SK-N-SH (cell line): Measurements from ENCODE around the gene TSPO2. TPM values are rescaled to one million over a fixed set of nuclear protein-coding genes. Genes with fewer than 3 reads are reported as not detected.

Experiments used
- CTCF ChIA-PET: fragments of 300-600, 350-600 bp; formaldehyde crosslinking; extraction: SDS; loops from one replicate; lab custom pipeline; 2021; lab: Yijun Ruan, JAX
- POLR2A ChIA-PET: fragments of 350-600 bp; sonication (Branson Sonifier 250); formaldehyde crosslinking; extraction: SDS; loops from one replicate; lab custom pipeline; 2020; ENCODE audit warnings: antibody characterized with exemption, inconsistent platforms; lab: Yijun Ruan, JAX
- DNase-seq: peaks from one replicate; pipeline ENCODE4 v3.0.0; 2012
- H2AFZ ChIP-seq: fragments of 200-600 bp; sonication (generic); 2 replicates; pipeline ENCODE4 v1.8.1; 2016; ENCODE audit warnings: antibody characterized with exemption, mild to moderate bottlenecking, low read depth
- H3F3A ChIP-seq: fragments of 200-600 bp; sonication (generic); replicated peaks from 2 replicates; pipeline ENCODE3; 2016; ENCODE audit warnings: antibody characterized with exemption, mild to moderate bottlenecking; ENCODE audit not compliant: insufficient read depth
- H3K27ac ChIP-seq, 2 experiments: fragments of 200-500 bp in 1 of 2; fragments of 200-600 bp in 1 of 2; sonication (Bioruptor generic) in 1 of 2; sonication (generic), shearing (Covaris generic) in 1 of 2; 2 replicates each; pipeline versions ENCODE4 v1.5.1 to v1.6.1; 2014 to 2016; ENCODE audit warnings: low read depth in 2 of 2, inconsistent platforms in 1 of 2, low read length in 1 of 2, mild to moderate bottlenecking in 1 of 2, mixed read lengths in 1 of 2
- H3K27me3 ChIP-seq: fragments of 200-600 bp; sonication (generic), shearing (Covaris generic); 2 replicates; pipeline ENCODE4 v1.6.1; 2016; ENCODE audit warnings: mixed run types; ENCODE audit not compliant: insufficient read depth
- H3K36me3 ChIP-seq, 2 experiments: fragments of 200-500 bp in 1 of 2; fragments of 200-600 bp in 1 of 2; sonication (Bioruptor generic) in 1 of 2; sonication (generic) in 1 of 2; replicated peaks in 1 of 2; 2 replicates each; pipeline versions ENCODE3 to v1.5.1; 2014 to 2016; ENCODE audit warnings: low read length in 1 of 2, mild to moderate bottlenecking in 1 of 2; ENCODE audit not compliant: insufficient read depth in 2 of 2, control insufficient read depth in 1 of 2
- H3K4me1 ChIP-seq, 2 experiments: fragments of 200-500 bp in 1 of 2; fragments of 200-600 bp in 1 of 2; sonication (Bioruptor generic) in 1 of 2; sonication (generic), shearing (Covaris generic) in 1 of 2; 2 replicates each; pipeline versions ENCODE4 v1.5.1 to v1.6.1; 2014 to 2016; ENCODE audit warnings: low read depth in 1 of 2, low read length in 1 of 2, mixed run types in 1 of 2; ENCODE audit not compliant: insufficient read depth in 2 of 2, control insufficient read depth in 1 of 2
- H3K4me2 ChIP-seq: fragments of 200-600 bp; sonication (generic), shearing (Covaris generic); 2 replicates; pipeline ENCODE4 v1.6.1; 2017; ENCODE audit warnings: mixed run types
- H3K4me3 ChIP-seq, 2 experiments: fragments of 200-500 bp in 1 of 2; fragments of 200-600 bp in 1 of 2; sonication (Bioruptor generic) in 1 of 2; sonication (generic), shearing (Covaris generic) in 1 of 2; 2 replicates each; pipeline versions ENCODE4 v1.5.1 to v1.8.1; 2014 to 2016; ENCODE audit warnings: low read depth in 2 of 2, inconsistent platforms in 1 of 2, low read length in 1 of 2, mild to moderate bottlenecking in 1 of 2, mixed read lengths in 1 of 2, moderate library complexity in 1 of 2
- H3K79me2 ChIP-seq: fragments of 200-600 bp; sonication (generic); 2 replicates; pipeline ENCODE4 v1.8.1; 2017; ENCODE audit warnings: mild to moderate bottlenecking; ENCODE audit not compliant: insufficient read depth
- H3K9ac ChIP-seq: fragments of 200-600 bp; sonication (generic); 2 replicates; pipeline ENCODE4 v1.6.1; 2017; ENCODE audit warnings: mixed run types
- H3K9me2 ChIP-seq: fragments of 200-600 bp; sonication (generic); 2 replicates; pipeline ENCODE4 v1.6.1; 2017; ENCODE audit warnings: mixed run types
- H3K9me3 ChIP-seq: fragments of 200-600 bp; sonication (generic); 2 replicates; pipeline ENCODE4 v1.6.1; 2017; ENCODE audit warnings: mixed run types, mild to moderate bottlenecking, moderate library complexity
- H4K20me1 ChIP-seq: fragments of 200-600 bp; sonication (generic); 2 replicates; pipeline ENCODE4 v1.6.1; 2017; ENCODE audit warnings: mild to moderate bottlenecking, mixed run types; ENCODE audit not compliant: insufficient read depth
- EZH2phosphoT487 ChIP-seq: fragments of 200-600 bp; sonication (generic); IDR thresholded peaks from 2 replicates; pipeline ENCODE4 v1.6.1; 2017; ENCODE audit warnings: low read depth, mixed run types, mild to moderate bottlenecking, antibody characterized with exemption, moderate library complexity, borderline replicate concordance
- GABPA ChIP-seq: IDR thresholded peaks from 2 replicates; pipeline ENCODE4 v1.4.0; 2012; ENCODE audit warnings: low read depth, mild to moderate bottlenecking
- RAD21 ChIP-seq: IDR thresholded peaks from 2 replicates; pipeline ENCODE4 v1.6.1; 2012; ENCODE audit warnings: mild to moderate bottlenecking, low read length
- RXRA ChIP-seq: IDR thresholded peaks from 2 replicates; pipeline ENCODE4 v1.4.0; 2012; ENCODE audit warnings: low read depth, mild to moderate bottlenecking, borderline replicate concordance
- TEAD4 ChIP-seq: IDR thresholded peaks from 2 replicates; pipeline ENCODE4 v1.4.0; 2012; ENCODE audit warnings: mild to moderate bottlenecking, borderline replicate concordance; ENCODE audit not compliant: insufficient read depth
- WGBS: methylation state at CpG from one replicate; pipeline ENCODE4 v1.1.6; 2017; ENCODE audit warnings: low lambda C conversion rate; 5-methylcytosine and 5-hydroxymethylcytosine counted together
- polyA plus RNA-seq, 3 experiments: library from polyadenylated mRNA; depleted of rRNA; stranded (reverse); fragments of >200 nt; gene quantifications; 2 replicates each; pipeline ENCODE4 v1.2.3, GENCODE V29; 2012
- TF ChIP-seq, protein P1 (sequence below): fragments of 150-350 bp; IDR thresholded peaks from 2 replicates; pipeline ENCODE4 v1.6.1; 2017; ENCODE audit warnings: antibody characterized with exemption, low read length, low read depth, borderline replicate concordance
- TF ChIP-seq, protein P2 (sequence below): IDR thresholded peaks from 2 replicates; pipeline ENCODE4 v1.6.1; 2012; ENCODE audit warnings: mild to moderate bottlenecking, low read depth, low read length, moderate library complexity
- TF ChIP-seq, protein P3 (sequence below): fragments of 200-600 bp; sonication (generic); IDR thresholded peaks from 2 replicates; pipeline ENCODE4 v1.6.1; 2017; ENCODE audit warnings: antibody characterized with exemption, mild to moderate bottlenecking, moderate library complexity

TSPO2 gene
- polyA plus RNA-seq, 1 of the 3 experiments (the other 2 are of a cell fraction), result not detected

DNA sequence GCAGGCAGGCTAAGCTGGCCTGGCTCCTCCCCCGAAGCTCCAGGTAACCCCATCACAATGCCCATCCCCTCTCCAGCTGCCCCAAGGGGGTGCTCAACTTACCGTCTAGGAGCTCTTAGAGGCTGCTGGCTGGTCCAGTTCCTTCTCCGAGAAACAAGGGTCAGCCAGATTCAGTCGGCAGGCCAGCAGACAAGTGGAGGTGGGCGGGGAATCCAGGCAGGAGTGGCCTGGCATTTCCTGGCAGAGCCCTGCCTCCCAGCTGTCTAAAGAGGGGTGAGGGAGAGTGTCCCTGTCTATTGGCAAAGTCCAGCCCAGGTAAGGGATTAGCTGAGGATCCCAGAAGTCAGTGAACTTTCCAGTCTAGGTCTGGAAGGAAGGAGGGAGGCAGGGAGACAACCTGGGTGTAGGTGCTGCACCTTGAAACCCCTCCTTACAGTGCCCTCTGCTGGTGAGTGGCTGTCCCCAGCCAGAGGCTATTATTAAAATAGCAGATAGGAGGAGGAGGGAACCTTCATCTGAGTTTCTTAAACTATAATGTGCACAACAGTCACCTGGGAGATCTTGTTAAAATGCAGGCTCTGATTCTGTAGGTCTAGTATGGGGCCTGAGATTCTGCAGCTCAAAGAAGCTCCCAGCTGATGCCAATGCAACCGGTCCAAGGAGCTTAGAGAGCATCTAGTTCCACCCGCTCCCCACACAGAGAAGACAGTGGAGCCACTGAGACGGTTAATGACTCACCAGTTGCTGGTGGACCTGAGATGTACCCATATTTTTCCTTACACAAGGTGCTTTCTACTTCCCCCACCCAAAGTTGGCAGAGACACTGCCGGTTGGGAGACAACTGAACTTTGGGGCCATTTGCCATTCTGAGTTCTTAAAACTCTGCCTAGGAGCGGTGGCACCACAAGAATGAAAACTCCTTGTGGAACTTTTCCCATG is 2.9 kb upstream of the TSPO2 start, which contains the start of gene UNC5CL:
UNC5CL (minus strand) TSS at position 162 of the 939 bp plus-strand sequence. CDS start 4,147 bp downstream, outside the sequence.
- POLR2A ChIA-PET, result interaction anchor here (1.3 kb wide), 1 partner anchor 9 kb away, joined by 5 read pairs; no protein-coding TSS in a partner anchor
- H2AFZ ChIP-seq, result no peak within 1 kb of the TSS
- H3K4me2 ChIP-seq, result no peak within 1 kb of the TSS
- no peaks in the 10 kb centered on the region for H3K79me2 ChIP-seq
- 72% methylated on average over 8 of the region's 10 CpGs for WGBS
- no peaks in the 10 kb centered on the region; a peak in 1 of 4 replicates for H3K4me1 ChIP-seq
- no peak within 1 kb of the TSS for H3K9ac ChIP-seq
- H3K27ac ChIP-seq, result no peak within 1 kb of the TSS
- no peaks in the 10 kb centered on the region for H3F3A ChIP-seq
- CTCF ChIA-PET, result interaction anchor here (1.3 to 4.2 kb wide), 7 partner anchors 11 to 1058 kb away, joined by 3 to 30 read pairs (median 4); partner anchors contain the start of gene APOBEC2
- no peak within 1 kb of the TSS for H3K4me3 ChIP-seq
- no peaks in the 10 kb centered on the region for H3K36me3 ChIP-seq
- TF ChIP-seq, protein P1, sequence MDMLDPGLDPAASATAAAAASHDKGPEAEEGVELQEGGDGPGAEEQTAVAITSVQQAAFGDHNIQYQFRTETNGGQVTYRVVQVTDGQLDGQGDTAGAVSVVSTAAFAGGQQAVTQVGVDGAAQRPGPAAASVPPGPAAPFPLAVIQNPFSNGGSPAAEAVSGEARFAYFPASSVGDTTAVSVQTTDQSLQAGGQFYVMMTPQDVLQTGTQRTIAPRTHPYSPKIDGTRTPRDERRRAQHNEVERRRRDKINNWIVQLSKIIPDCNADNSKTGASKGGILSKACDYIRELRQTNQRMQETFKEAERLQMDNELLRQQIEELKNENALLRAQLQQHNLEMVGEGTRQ, result no peak
- TF ChIP-seq, protein P2, sequence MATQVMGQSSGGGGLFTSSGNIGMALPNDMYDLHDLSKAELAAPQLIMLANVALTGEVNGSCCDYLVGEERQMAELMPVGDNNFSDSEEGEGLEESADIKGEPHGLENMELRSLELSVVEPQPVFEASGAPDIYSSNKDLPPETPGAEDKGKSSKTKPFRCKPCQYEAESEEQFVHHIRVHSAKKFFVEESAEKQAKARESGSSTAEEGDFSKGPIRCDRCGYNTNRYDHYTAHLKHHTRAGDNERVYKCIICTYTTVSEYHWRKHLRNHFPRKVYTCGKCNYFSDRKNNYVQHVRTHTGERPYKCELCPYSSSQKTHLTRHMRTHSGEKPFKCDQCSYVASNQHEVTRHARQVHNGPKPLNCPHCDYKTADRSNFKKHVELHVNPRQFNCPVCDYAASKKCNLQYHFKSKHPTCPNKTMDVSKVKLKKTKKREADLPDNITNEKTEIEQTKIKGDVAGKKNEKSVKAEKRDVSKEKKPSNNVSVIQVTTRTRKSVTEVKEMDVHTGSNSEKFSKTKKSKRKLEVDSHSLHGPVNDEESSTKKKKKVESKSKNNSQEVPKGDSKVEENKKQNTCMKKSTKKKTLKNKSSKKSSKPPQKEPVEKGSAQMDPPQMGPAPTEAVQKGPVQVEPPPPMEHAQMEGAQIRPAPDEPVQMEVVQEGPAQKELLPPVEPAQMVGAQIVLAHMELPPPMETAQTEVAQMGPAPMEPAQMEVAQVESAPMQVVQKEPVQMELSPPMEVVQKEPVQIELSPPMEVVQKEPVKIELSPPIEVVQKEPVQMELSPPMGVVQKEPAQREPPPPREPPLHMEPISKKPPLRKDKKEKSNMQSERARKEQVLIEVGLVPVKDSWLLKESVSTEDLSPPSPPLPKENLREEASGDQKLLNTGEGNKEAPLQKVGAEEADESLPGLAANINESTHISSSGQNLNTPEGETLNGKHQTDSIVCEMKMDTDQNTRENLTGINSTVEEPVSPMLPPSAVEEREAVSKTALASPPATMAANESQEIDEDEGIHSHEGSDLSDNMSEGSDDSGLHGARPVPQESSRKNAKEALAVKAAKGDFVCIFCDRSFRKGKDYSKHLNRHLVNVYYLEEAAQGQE, result no peak
- TF ChIP-seq TEAD4, result no peak
- TF ChIP-seq RXRA, result no peak
- 0 out of 2 replicates have a peak, but pooled peaks have one; percentile 15 for TF ChIP-seq RAD21
- TF ChIP-seq EZH2phosphoT487, result no peak
- TF ChIP-seq, protein P3, sequence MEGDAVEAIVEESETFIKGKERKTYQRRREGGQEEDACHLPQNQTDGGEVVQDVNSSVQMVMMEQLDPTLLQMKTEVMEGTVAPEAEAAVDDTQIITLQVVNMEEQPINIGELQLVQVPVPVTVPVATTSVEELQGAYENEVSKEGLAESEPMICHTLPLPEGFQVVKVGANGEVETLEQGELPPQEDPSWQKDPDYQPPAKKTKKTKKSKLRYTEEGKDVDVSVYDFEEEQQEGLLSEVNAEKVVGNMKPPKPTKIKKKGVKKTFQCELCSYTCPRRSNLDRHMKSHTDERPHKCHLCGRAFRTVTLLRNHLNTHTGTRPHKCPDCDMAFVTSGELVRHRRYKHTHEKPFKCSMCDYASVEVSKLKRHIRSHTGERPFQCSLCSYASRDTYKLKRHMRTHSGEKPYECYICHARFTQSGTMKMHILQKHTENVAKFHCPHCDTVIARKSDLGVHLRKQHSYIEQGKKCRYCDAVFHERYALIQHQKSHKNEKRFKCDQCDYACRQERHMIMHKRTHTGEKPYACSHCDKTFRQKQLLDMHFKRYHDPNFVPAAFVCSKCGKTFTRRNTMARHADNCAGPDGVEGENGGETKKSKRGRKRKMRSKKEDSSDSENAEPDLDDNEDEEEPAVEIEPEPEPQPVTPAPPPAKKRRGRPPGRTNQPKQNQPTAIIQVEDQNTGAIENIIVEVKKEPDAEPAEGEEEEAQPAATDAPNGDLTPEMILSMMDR, result peak; percentile 63
- no peak for TF ChIP-seq GABPA
- no peaks in the 10 kb centered on the region for H3K9me3 ChIP-seq
- H3K9me2 ChIP-seq, result no peaks in the 10 kb centered on the region
- no peaks in the 10 kb centered on the region for H3K27me3 ChIP-seq
- DNase-seq, result peak; percentile 45
- H4K20me1 ChIP-seq, result no peaks in the 10 kb centered on the region
